NCI-H146 (cell line): ENCODE measurements around the gene NEB.
A peak's percentile ranks its signal among the peaks of the same experiment; 100 is the strongest.

Source experiments
- DNase-seq: peaks from one replicate; lab custom pipeline; 2025; lab: John Stamatoyannopoulos, UW

NEB gene, protein sequence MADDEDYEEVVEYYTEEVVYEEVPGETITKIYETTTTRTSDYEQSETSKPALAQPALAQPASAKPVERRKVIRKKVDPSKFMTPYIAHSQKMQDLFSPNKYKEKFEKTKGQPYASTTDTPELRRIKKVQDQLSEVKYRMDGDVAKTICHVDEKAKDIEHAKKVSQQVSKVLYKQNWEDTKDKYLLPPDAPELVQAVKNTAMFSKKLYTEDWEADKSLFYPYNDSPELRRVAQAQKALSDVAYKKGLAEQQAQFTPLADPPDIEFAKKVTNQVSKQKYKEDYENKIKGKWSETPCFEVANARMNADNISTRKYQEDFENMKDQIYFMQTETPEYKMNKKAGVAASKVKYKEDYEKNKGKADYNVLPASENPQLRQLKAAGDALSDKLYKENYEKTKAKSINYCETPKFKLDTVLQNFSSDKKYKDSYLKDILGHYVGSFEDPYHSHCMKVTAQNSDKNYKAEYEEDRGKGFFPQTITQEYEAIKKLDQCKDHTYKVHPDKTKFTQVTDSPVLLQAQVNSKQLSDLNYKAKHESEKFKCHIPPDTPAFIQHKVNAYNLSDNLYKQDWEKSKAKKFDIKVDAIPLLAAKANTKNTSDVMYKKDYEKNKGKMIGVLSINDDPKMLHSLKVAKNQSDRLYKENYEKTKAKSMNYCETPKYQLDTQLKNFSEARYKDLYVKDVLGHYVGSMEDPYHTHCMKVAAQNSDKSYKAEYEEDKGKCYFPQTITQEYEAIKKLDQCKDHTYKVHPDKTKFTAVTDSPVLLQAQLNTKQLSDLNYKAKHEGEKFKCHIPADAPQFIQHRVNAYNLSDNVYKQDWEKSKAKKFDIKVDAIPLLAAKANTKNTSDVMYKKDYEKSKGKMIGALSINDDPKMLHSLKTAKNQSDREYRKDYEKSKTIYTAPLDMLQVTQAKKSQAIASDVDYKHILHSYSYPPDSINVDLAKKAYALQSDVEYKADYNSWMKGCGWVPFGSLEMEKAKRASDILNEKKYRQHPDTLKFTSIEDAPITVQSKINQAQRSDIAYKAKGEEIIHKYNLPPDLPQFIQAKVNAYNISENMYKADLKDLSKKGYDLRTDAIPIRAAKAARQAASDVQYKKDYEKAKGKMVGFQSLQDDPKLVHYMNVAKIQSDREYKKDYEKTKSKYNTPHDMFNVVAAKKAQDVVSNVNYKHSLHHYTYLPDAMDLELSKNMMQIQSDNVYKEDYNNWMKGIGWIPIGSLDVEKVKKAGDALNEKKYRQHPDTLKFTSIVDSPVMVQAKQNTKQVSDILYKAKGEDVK (N-terminal part only)

DNA sequence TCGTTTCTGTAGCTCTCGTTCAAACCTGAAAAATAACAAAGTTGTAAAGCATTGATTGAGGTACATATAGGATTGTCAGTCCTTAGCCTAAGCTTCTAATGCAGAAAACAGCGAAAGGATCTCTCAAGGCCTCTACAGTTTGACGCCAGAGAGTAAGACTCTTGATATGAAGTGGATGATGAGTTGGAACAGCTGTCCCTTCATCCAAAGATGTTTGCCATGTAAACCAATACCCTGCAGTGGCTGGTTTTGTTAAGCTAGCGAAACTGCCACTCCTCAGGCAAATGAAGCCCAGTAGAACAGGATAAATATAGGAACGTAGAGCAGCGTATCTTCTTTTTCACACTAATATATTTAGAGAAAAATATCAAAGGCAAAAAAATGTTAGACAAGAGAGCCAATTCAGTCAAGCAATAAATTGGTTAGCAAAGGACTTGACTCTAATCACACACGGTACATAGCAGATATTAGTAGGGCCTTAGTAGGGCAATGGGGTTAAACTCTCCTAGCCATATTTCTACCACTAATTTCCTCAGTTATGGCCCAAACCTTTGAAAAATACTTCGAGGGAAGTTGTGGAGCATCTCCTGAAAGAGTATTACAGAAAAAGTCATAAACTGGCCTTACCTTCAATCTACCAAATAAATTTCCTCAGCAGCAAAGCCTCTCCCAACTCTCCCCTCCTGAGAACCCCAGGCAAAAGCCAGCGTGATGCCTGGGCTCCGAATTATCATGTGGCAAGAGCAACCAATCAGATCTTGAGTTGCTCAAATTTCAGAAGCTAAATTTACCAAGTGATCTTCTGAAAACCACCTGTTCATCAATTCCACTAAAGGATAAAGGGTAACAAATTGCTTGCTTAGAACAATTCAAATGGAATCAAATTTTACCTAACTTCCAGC, at the start of gene NEB:
TSS of gene NEB (minus strand) at position 706 of the 902 bp plus-strand sequence. CDS start 1,320 bp downstream, outside the sequence.
- peak; percentile 71 for DNase-seq

DNA sequence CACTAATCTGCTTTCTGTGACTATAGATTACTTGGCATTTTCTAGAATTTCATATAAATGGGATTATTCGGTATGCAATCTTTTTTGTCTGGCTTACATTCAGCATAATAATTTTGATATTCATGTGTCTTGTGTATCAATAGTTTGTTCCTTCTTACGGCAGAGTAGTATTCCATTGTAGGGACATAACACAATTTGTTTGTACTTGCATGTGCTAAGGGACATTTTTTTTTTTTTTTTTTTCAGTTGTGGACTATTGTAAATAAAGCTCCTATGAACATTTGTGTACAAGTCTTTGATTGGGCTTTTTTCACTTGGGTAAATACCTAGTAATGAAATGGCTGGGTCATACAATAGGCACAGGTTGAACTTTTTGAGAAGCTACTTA, 48.9 kb upstream of the NEB start:
- DNase-seq = no peak

DNA sequence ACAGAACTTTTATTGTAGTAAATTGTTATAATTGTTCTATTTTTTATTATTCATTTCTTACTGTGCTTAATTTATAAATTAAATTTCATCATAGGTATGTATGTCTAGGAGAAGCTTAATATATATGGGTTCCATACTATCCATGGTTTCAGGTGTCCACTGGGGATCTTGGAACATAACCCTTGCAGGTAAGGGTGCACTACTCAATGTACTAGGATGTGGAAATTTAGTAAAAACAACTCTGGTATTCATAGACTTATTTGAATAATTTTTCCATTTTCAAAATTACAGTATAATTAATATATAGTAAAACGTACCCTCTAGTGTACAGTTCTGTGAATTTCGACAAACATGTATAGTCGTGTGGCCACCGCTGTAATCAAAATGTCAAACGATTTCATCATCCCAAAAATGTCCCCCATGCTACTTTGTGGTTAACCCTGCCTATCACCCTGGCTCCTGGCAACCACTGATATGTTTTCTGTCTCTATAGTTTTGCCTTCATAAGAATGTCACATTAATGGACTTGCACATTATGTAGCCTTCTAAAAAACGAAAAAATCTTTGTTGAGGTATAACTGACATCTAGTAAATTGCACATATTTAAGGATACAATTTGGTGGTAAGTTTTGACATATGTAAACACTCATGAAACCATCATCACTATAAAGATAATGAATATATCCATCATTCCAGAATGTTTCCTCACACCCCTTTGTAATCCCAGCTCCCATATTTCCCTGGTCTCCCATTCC, 48.3 kb upstream of the NEB start:
- DNase-seq = no peak

DNA sequence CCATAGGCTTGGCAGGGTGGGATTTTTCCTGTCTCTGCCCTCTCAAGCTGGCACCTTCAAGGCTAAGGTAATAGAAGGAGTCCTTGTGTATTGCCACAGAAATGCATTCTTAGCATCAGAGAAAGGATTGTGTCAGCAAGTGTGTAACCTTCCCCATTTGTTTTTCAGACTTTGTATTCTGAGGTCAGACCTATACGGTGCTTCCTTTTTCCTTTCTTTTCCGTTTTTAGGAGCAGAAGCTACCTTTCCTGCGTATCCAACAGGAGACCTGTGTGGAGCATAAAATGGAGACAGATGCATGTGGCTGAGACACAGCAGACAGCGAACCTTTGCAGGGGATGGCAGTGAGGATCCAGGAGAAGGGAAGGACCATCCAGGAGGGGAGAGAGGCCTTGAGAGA, 47.4 kb upstream of the NEB start:
- no peak for DNase-seq

DNA sequence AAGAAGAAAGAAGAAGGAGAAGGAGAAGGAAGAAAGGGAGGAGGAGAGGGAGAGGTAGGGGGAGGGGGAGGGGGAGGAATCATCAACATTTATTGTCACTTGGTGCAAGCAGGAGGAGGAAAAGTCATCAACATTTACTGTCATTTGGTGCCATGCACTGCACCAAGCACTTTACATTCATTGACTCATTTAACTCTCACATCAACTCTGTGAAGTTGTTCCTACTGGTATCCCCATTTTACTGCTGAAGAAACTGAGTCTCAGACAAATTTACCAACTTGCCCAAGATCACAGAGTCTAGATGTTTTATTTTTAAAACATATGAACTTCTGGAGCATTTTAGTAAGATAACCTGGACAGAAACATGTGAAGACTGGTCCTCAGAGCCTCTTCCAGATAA, 46.7 kb upstream of the NEB start:
- DNase-seq = no peak

DNA sequence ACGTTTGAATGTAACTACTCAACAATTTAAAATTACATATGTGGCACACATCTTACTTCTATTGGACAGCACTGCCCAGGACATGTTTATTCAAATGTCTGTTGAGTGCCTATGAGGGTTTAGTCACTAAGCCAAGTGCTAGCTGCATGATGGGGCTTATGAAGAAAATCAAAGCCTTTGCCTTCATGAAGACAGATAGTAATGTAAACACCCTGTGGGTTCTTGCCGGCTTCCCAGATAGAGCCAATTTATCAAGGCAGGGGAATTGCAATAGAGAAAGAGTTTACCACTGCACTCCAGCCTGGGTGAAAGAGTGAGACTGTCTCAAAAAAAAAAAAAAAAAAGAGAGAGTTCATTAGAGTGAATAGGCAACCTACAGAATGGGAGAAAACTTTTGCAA, 43.7 kb upstream of the NEB start:
- DNase-seq = no peak

DNA sequence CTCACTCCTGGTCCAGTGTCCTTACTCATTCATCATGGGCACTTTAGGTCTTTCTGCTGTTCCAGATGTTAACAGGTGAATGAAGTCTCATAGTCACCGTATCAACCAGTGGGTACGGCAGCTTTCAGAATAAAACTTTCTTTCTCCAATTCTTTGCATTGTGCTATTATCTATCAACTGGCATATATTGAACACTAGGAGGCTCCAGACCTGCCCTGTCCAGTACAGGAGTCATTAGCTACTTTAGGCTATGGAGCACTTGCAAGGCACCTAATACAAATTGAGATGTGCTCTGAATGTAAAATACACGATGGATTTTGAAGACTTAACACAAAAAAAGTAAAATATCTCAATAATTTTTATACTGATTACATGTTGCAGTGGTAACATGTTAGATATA, 43.2 kb upstream of the NEB start:
- no peak for DNase-seq

DNA sequence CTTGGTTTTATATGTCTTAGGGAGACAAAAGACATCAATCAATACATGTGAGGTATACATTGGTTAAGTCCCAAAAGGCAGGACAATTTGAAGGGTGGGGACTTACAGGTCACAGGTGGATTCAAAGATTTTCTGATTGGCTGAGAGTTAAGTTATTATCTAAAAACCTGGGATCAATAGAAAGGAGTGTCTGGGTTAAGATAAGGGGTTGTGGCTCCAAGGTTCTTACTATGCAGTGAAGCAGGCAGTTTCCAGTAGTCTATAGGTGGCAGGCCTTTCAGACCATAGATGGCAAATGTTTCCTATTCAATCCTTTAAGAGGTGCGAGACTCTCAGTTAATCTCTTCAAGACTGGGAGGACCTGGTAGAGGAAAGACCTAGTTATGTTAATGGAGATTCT, 42.1 kb upstream of the NEB start:
- no peak for DNase-seq

DNA sequence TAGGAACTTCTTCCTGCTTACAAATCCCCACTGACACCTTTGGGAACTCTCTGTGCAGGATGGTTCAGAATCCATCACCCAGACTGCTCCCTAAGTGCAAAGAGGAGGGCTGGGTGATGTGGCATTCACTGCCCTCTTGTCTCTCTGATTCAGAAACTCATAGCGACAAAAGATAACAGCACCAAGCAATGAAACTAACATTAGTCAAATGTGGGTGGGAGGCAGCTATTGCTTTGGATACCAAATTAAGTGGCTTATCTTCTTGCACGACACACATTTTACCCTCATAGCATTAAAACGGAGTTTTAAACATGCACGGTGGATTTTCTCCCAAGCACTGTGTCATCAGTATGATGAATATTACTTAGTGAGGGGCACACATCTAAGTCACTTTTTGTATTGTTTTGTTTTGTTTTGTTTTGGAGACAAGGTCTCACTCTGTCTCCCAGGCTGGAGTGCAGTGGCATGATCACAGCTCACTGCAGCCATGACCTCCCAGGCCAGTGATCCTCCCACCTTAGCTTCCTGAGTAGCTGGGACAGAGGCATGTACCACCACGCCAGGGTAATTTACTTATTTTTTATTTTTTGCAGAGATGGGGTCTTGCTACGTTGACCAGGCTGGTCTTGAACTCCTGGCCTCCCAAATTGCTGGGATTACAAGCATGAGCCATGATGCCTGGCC, 40.9 kb upstream of the NEB start:
- no peak for DNase-seq

DNA sequence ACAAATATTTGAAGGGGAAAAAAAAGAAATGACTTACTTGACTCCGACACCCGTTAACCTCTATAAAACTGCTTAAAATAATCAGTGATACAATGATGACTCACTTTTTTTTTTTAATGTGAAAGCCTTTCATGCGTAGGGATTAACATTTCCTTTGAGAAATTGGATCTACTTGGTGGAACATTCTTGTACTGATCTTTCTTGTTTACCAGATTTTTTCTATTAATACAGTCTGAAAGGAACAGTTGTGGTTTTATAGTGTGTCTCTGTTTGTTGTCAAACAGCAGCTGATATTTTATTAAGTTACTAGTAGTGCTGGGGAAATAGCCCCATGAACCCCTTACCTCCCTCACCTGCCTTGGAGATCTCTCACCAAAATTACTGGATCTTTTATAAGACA, 40.2 kb upstream of the NEB start:
- DNase-seq = no peak

DNA sequence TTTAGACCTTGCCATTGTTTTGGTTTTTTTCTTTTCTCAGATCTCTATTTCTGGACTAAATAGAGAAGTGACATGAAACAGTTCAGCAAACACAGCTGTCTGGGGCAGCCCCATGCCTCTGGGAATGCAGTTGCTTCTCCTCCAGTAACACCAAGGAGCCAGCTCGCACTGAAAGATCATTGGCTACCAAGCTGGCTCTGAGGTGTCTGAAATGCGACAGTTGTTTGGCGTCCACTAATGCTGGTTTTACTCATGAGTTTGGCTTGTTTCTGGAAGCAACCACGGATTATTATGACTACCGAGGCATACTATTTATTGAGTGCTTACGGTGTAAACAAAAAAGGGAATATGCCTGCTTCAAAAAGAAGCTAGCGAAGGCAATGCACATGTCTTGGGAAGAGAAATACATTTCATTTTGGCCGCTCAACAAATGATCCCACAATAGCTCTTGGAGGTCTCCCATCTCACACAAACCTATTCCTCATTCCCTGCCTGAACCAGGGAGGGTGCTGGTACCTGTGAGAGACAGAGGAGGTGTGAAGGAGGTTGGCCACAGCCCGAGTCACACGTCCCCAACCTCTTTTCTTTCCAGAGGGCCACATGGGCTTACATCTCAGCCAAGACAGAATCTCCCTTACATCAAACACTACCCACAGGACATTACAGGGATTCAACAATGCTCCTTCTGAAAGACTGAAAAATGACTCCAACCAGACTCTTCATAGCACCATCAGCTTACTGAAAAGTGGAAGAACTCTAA, 37.5 kb upstream of the NEB start:
- DNase-seq = peak; percentile 17

DNA sequence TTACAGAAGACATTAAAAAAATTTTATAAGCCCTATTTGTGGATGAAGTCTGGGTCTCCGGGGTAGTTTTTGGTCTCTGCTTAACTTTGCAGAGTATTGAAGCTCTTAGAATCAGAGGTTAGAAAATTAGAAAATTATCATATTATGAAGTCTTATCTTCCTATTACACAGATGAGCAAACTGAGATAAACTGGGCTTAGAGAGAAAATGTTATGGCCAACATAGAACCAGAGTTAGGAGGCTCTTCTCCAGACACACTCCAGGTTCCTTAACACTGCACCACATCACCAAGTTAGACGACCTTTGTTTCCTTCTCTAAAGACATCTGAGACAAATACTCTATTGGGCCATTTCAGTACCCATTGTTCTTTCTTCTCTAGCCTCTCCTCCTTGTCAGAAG, 36.7 kb upstream of the NEB start:
- DNase-seq = no peak

DNA sequence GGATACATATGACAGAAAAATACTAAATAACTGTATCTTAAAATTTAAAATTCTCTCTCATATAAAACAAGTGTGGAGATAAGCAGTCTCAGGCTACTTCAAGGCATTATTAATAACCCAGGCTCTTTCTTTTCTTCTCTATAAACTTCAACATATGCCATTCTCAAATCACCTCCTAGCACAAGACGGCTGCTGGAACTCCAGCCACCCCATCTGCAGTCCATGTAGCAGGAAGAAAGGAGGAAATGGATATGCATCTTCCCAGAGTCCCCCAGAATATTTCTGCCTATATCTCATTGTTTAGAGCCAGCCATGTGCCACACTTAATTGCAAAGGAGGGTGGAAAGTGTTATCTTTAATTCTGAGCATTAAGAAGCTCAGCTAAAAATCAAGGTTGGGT, 35.3 kb upstream of the NEB start:
- no peak for DNase-seq

DNA sequence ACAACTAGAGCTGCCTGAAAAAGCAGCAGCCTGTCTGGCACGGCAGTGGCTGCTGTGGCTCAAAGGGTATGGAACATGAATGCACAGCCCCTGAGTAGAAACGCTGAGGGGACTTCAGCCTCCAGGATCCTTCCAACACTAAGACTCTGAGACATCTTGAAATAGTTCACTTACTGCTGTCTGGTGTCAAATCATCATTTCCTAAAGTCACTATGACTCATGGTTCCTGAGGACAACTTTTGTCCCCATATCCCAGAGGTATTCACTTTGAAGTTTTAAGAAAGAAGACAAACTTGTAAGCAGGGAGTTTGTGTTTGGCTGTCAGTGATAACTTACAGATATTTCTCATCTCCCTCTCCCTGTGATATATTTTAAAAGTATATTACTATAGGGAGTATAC, 33.3 kb upstream of the NEB start:
- DNase-seq = no peak

DNA sequence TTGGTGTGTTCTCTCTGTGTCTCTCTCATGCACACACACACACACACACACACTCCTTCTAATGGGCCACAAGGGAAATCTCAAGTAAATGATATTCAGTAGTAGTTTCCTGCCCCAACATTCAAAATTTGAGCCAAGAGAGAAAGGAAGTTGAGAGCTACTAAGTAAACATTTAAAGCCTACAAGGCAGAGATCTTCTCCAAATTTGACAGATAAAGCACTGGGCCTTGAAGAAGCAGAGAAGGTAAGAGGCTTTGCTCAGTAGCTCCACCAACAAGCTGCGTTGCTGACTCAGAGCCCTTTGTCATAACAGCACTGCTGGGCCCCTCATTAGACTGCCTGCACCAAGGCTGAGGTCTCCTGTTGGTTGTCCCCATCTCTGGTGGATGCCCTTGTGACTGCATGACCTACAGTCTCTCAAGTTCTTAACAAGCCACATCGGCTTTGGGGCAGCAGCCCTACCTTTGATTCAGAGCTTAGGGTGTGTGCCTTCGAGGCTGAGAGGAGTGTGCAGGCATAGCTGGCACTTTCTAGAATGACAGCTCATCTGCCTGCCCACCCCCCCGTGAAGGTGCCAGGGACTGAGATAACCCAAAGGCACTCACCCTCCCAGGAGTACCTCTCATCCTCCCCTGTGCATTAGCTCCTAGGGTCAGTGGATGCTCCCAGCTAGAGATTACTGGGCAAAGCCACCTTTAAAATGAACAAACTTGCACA, 32.3 kb upstream of the NEB start:
- DNase-seq = no peak

DNA sequence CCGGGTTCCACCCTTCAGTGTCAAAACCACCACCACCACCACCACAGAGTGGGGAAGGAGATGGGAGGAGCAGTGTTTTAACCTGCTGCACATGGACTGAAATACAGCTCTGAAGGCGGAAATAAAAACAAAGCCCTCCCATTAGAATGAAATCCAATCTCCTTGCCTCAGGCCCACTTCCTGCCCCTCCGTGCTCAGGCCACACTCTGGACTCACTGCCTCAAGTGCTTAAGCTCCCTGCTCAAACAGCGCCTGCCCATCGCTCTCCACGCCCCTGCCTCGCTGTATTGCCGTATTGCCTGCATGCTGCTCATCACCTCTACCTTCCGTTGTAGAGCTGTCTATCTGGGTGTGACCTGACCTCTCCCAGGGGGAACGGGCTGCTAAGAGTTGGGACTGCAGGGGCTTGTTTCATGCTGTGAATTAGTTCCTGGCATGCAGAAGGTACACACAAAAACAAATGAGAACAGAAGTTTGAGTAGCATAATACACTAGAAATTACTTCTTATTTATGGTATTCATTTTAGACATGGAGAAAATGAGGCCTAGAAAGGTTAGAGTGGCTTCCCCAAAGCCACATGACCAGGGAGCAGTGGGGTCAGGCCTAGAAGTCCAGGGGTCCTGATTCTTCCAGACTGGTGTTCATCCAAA, 31.6 kb upstream of the NEB start:
- DNase-seq = peak; percentile 28

DNA sequence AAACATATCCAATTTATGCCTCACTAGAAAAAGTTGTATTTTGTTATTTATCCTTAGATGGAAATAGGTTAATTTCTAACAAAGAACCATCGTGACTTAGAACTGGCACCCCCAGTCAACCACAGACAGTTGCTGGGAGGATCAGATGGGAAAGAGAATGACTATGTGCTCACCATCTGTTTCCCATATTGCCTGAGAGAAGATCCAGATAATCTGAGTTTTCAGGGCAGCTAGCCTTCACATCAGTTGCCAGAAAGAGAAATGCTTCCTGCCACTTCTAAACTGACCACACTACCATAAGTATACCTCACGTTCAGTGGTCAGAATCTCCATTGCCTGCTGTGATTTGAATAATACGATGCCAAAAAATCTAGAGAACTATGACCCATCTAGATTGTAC, 28.4 kb upstream of the NEB start:
- no peak for DNase-seq

DNA sequence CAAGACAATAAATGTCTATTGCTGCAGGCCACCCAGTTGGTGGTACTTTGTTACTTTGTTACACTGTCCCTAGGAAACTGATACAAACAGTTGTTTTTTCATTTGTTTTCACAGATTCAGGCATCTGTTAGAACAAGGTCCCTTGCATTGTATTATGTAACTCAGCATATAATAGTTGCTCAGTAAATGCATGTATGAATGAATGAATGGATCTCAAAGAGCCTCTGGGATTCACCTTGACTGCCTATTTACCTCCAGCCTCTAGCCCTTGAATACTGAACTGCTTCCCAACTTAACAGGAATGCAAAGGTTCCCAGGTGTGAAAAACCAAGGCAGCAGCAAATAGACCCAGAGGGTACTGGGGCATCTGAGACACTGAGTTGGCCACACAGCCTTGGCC, 27.4 kb upstream of the NEB start:
- DNase-seq = no peak
